Astrocyte (in vitro differentiated cells and primary cell): Measurements from ENCODE around the gene CHST3. TPM values are rescaled to one million over a fixed set of nuclear protein-coding genes. Genes with fewer than 3 reads are reported as not detected.

Source experiments
- DNase-seq: peaks from one replicate; pipeline ENCODE4 v3.0.0-alpha.2; 2010; ENCODE audit warnings: low read depth
- FAIRE-seq: peaks from 2 replicates; lab custom pipeline; 2011; peaks lifted over from hg19 to GRCh38; lab: Jason Lieb, UNC
- H2AFZ ChIP-seq: 2 replicates; pipeline ENCODE4 v1.6.0; 2012; ENCODE audit warnings: low read depth, low read length, inconsistent platforms
- H3K27ac ChIP-seq: 2 replicates; pipeline ENCODE4 v1.5.1; 2011; ENCODE audit warnings: low read depth, low read length, inconsistent platforms
- H3K27me3 ChIP-seq: 2 replicates; pipeline ENCODE4 v1.6.0; 2011; ENCODE audit warnings: low read length, inconsistent platforms; ENCODE audit not compliant: insufficient read depth
- H3K36me3 ChIP-seq: 2 replicates; pipeline ENCODE4 v1.5.1; 2011; ENCODE audit warnings: low read length, inconsistent platforms; ENCODE audit not compliant: insufficient read depth
- H3K4me1 ChIP-seq: 2 replicates; pipeline ENCODE4 v1.5.1; 2011; ENCODE audit warnings: low read length, inconsistent platforms; ENCODE audit not compliant: insufficient read depth
- H3K4me2 ChIP-seq: 2 replicates; pipeline ENCODE4 v1.6.0; 2012; ENCODE audit warnings: low read length, inconsistent platforms
- H3K4me3 ChIP-seq: 2 replicates; pipeline ENCODE4 v1.5.1; 2011; ENCODE audit warnings: low read depth, mild to moderate bottlenecking, low read length, inconsistent platforms; ENCODE audit not compliant: insufficient read depth
- H3K79me2 ChIP-seq: 2 replicates; pipeline ENCODE4 v1.6.0; 2012; ENCODE audit warnings: mild to moderate bottlenecking, low read length, inconsistent platforms; ENCODE audit not compliant: insufficient read depth
- H3K9ac ChIP-seq: 2 replicates; pipeline ENCODE4 v1.6.0; 2012; ENCODE audit warnings: mild to moderate bottlenecking, low read length, inconsistent platforms
- H3K9me3 ChIP-seq: 2 replicates; pipeline ENCODE4 v1.5.1; 2012; ENCODE audit warnings: low read depth, mild to moderate bottlenecking, low read length, inconsistent platforms; ENCODE audit not compliant: insufficient read depth
- H4K20me1 ChIP-seq: 2 replicates; pipeline ENCODE4 v1.6.0; 2012; ENCODE audit warnings: low read length, inconsistent platforms; ENCODE audit not compliant: insufficient read depth
- H3K27ac Mint-ChIP-seq: one replicate; pipeline ENCODE4 v1.8.0; 2021; ENCODE audit warnings: mild to moderate bottlenecking, mixed read lengths; ENCODE audit not compliant: unreplicated experiment
- H3K27me3 Mint-ChIP-seq: one replicate; pipeline ENCODE4 v1.8.0; 2021; ENCODE audit warnings: low read depth, mixed read lengths; ENCODE audit not compliant: unreplicated experiment
- H3K36me3 Mint-ChIP-seq: one replicate; pipeline ENCODE4 v1.8.0; 2021; ENCODE audit warnings: low read depth, mixed read lengths; ENCODE audit not compliant: unreplicated experiment
- H3K4me1 Mint-ChIP-seq: one replicate; pipeline ENCODE4 v1.8.0; 2021; ENCODE audit warnings: low read depth, mixed read lengths; ENCODE audit not compliant: unreplicated experiment
- H3K4me3 Mint-ChIP-seq: one replicate; pipeline ENCODE4 v1.8.0; 2021; ENCODE audit warnings: mild to moderate bottlenecking, moderate library complexity, mixed read lengths; ENCODE audit not compliant: unreplicated experiment
- H3K9me3 Mint-ChIP-seq: one replicate; pipeline ENCODE4 v1.8.0; 2021; ENCODE audit warnings: mild to moderate bottlenecking, mixed read lengths; ENCODE audit not compliant: unreplicated experiment
- CTCF ChIP-seq: IDR thresholded peaks from 2 replicates; pipeline ENCODE4 v1.5.1; 2011; ENCODE audit warnings: low read depth, mild to moderate bottlenecking, inconsistent platforms, low read length, moderate library complexity; ENCODE audit not compliant: insufficient read depth
- EZH2 ChIP-seq: IDR thresholded peaks from 2 replicates; pipeline ENCODE4 v1.6.1; 2012; ENCODE audit warnings: mild to moderate bottlenecking, low read length, inconsistent platforms; ENCODE audit not compliant: insufficient read depth
- total RNA-seq: library from RNA; stranded (reverse); gene quantifications from 2 replicates; pipeline ENCODE4 v1.2.1, GENCODE V29; 2021

The CHST3 gene
- total RNA-seq, 1 donor from 2014 or later = 43.5 TPM

- DNase-seq (no peak), FAIRE-seq (no peak)
- Histone ChIP-seq H2AFZ (no peak overlapping the region), H3K9me3 (no peaks in the 10 kb centered on the region), H3K4me3 (no peak overlapping the region), H3K27me3 (no peaks in the 10 kb centered on the region), H3K36me3 (no peaks in the 10 kb centered on the region), H4K20me1 (no peaks in the 10 kb centered on the region), H3K27ac (no peak overlapping the region), H3K79me2 (peaks cover 5% of the 10 kb centered on the region), H3K4me1 (peaks cover 29% of the 10 kb centered on the region), H3K4me2 (no peak overlapping the region), H3K9ac (no peak overlapping the region)
- no peak for TF ChIP-seq EZH2
- H3K4me3 Mint-ChIP-seq = no peak overlapping the region
- no peaks in the 10 kb centered on the region for H3K9me3 Mint-ChIP-seq
- no peak overlapping the region for H3K27ac Mint-ChIP-seq
- peaks cover 19% of the 10 kb centered on the region for H3K36me3 Mint-ChIP-seq
- H3K27me3 Mint-ChIP-seq = no peaks in the 10 kb centered on the region
- H3K4me1 Mint-ChIP-seq = peaks cover 30% of the 10 kb centered on the region
These were observed 48.6 kb downstream of the CHST3 start for GRCh38 chr10:72012796-72013195.

DNA sequence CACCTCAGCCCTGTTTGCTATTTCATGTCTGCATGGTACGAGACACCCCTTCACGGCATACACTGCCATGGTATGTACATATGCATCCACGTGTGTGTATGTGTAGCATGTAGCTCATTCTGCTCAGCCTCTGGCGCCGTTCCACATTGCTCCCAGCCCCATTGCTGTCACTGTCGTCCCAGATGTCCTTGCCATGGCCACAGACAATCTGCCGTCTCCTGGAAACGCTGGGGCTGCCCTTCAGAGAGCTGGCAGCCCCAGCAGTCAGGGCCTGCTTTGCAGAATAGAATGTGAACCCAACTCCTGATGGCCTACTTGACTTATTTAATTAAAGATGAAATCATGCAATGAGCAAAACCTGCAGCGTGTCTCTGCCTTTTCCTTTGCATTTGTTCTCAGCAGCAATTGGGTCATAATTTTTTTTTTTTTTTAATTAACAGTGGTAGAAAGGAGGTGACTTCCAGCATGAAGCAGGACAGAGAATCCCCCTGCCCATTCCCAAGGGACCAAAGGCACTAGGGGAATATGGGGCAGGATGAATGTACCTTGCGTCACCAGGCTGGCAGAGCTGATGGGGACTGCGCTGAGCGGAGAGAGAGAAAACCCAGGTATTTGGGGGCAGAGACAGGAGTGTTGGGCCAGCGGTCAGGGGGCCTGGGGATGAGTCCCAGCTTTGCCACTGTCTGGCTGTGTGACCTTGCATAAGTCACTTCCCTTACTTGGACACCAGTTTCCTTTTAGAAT lies 49.2 kb downstream of the CHST3 start:
- no peak for TF ChIP-seq EZH2
- TF ChIP-seq CTCF = no peak
- Histone ChIP-seq H3K27me3 (no peaks in the 10 kb centered on the region), H3K4me1 (peaks cover 34% of the 10 kb centered on the region), H2AFZ (no peak overlapping the region), H3K36me3 (no peaks in the 10 kb centered on the region), H3K9ac (no peak overlapping the region), H3K4me3 (no peak overlapping the region), H4K20me1 (no peaks in the 10 kb centered on the region), H3K79me2 (peaks cover 5% of the 10 kb centered on the region), H3K9me3 (no peaks in the 10 kb centered on the region), H3K27ac (no peak overlapping the region), H3K4me2 (no peak overlapping the region)
- H3K4me3 Mint-ChIP-seq = no peak overlapping the region
- peaks cover 3% of the 10 kb centered on the region for H3K9me3 Mint-ChIP-seq
- peaks cover 19% of the 10 kb centered on the region for H3K36me3 Mint-ChIP-seq
- peaks cover 36% of the 10 kb centered on the region for H3K4me1 Mint-ChIP-seq
- DNase-seq (no peak), FAIRE-seq (no peak)
- H3K27ac Mint-ChIP-seq = peak overlapping the region; percentile 47
- H3K27me3 Mint-ChIP-seq = no peaks in the 10 kb centered on the region

GRCh38 chr10:72014197-72014596 lies 50.0 kb downstream of the CHST3 start:
- peaks cover 25% of the 10 kb centered on the region for H3K4me1 ChIP-seq
- no peaks in the 10 kb centered on the region for H4K20me1 ChIP-seq
- peaks cover 5% of the 10 kb centered on the region for H3K79me2 ChIP-seq
- H3K27ac Mint-ChIP-seq = no peak overlapping the region
- H3K9ac ChIP-seq = no peak overlapping the region
- no peak overlapping the region for H3K27ac ChIP-seq
- H3K9me3 Mint-ChIP-seq = peaks cover 3% of the 10 kb centered on the region
- H3K4me3 ChIP-seq = no peak overlapping the region
- no peak overlapping the region for H3K4me3 Mint-ChIP-seq
- no peak for TF ChIP-seq EZH2
- no peak for TF ChIP-seq CTCF
- no peak for FAIRE-seq
- no peak overlapping the region for H2AFZ ChIP-seq
- no peaks in the 10 kb centered on the region for H3K36me3 ChIP-seq
- H3K27me3 ChIP-seq = no peaks in the 10 kb centered on the region
- H3K4me1 Mint-ChIP-seq = peaks cover 34% of the 10 kb centered on the region
- no peaks in the 10 kb centered on the region for H3K9me3 ChIP-seq
- no peak overlapping the region for H3K4me2 ChIP-seq
- H3K27me3 Mint-ChIP-seq = no peaks in the 10 kb centered on the region
- peaks cover 19% of the 10 kb centered on the region for H3K36me3 Mint-ChIP-seq
- DNase-seq = no peak
